H9 (cell line): Measurements from ENCODE around the gene NPIPA2. TPM values are rescaled to one million over a fixed set of nuclear protein-coding genes. Genes with fewer than 3 reads are reported as not detected.
"Not testable (repeated sequence)": the region's sequence is repeated elsewhere in the genome, so short reads cannot be mapped to it uniquely, and the experiment has no call there.

Experiments used
- DNase-seq: peaks from one replicate; pipeline ENCODE4 v3.0.0-alpha.2; 2017
- H2AFZ ChIP-seq: one replicate; pipeline ENCODE4 v1.6.1; 2013; ENCODE audit warnings: mild to moderate bottlenecking, low read length, control low read depth, moderate library complexity
- H2AK5ac ChIP-seq: 2 replicates; pipeline ENCODE4 v1.6.1; 2013; ENCODE audit warnings: low read length, control low read depth, mixed read lengths; ENCODE audit not compliant: insufficient read length
- H2BK120ac ChIP-seq: one replicate; pipeline ENCODE4 v1.6.1; 2013; ENCODE audit warnings: low read depth, mild to moderate bottlenecking, low read length, control low read depth, inconsistent platforms; ENCODE audit not compliant: poor library complexity, severe bottlenecking
- H2BK12ac ChIP-seq: 2 replicates; pipeline ENCODE4 v1.6.1; 2013; ENCODE audit warnings: low read length, control low read depth, mixed read lengths, low read depth; ENCODE audit not compliant: insufficient read length
- H2BK15ac ChIP-seq: 2 replicates; pipeline ENCODE4 v1.6.1; 2013; ENCODE audit warnings: low read depth, low read length, control low read depth
- H2BK20ac ChIP-seq: one replicate; pipeline ENCODE4 v1.6.1; 2013; ENCODE audit warnings: low read depth, mild to moderate bottlenecking, low read length, control low read depth, inconsistent platforms; ENCODE audit not compliant: poor library complexity, severe bottlenecking
- H2BK5ac ChIP-seq: 2 replicates; pipeline ENCODE4 v1.6.1; 2013; ENCODE audit warnings: low read length, control low read depth, mixed read lengths; ENCODE audit not compliant: insufficient read length
- H3K14ac ChIP-seq: 2 replicates; pipeline ENCODE4 v1.6.1; 2013; ENCODE audit warnings: low read length, control low read depth; ENCODE audit not compliant: insufficient read depth
- H3K18ac ChIP-seq: 2 replicates; pipeline ENCODE4 v1.6.1; 2013; ENCODE audit warnings: low read depth, mild to moderate bottlenecking, mixed read lengths, low read length, control low read depth; ENCODE audit not compliant: insufficient read length
- H3K23ac ChIP-seq: 2 replicates; pipeline ENCODE4 v1.6.1; 2013; ENCODE audit warnings: low read length, control low read depth, mixed read lengths, low read depth; ENCODE audit not compliant: insufficient read length
- H3K23me2 ChIP-seq: 2 replicates; pipeline ENCODE4 v1.6.1; 2013; ENCODE audit warnings: low read depth, mild to moderate bottlenecking, mixed read lengths, low read length, control low read depth; ENCODE audit not compliant: insufficient read length, poor library complexity, severe bottlenecking
- H3K27ac ChIP-seq: 2 replicates; pipeline ENCODE4 v1.5.1; 2013; ENCODE audit warnings: low read length, control low read depth, mixed read lengths, low read depth; ENCODE audit not compliant: insufficient read length
- H3K27me3 ChIP-seq: 2 replicates; pipeline ENCODE4 v1.6.1; 2013; ENCODE audit warnings: low read length, control low read depth, inconsistent platforms; ENCODE audit not compliant: insufficient read depth
- H3K4ac ChIP-seq: 2 replicates; pipeline ENCODE4 v1.6.1; 2013; ENCODE audit warnings: low read depth, mild to moderate bottlenecking, control low read depth, inconsistent platforms, low read length, moderate library complexity
- H3K4me1 ChIP-seq: 2 replicates; pipeline ENCODE4 v1.6.1; 2013; ENCODE audit warnings: low read length, control low read depth, inconsistent platforms; ENCODE audit not compliant: insufficient read depth
- H3K4me2 ChIP-seq: 2 replicates; pipeline ENCODE4 v1.6.1; 2013; ENCODE audit warnings: low read length, control low read depth, mixed read lengths; ENCODE audit not compliant: insufficient read length, insufficient read depth
- H3K56ac ChIP-seq: 2 replicates; pipeline ENCODE4 v1.6.1; 2013; ENCODE audit warnings: low read depth, mild to moderate bottlenecking, mixed read lengths, low read length, control low read depth; ENCODE audit not compliant: insufficient read length
- H3K79me1 ChIP-seq: 2 replicates; pipeline ENCODE4 v1.6.1; 2013; ENCODE audit warnings: low read depth, mild to moderate bottlenecking, moderate library complexity, low read length, control low read depth, inconsistent platforms; ENCODE audit not compliant: insufficient read depth, poor library complexity, severe bottlenecking
- H3K79me2 ChIP-seq: 2 replicates; pipeline ENCODE4 v1.6.1; 2013; ENCODE audit warnings: low read length, control low read depth, inconsistent platforms; ENCODE audit not compliant: insufficient read depth
- H3K9ac ChIP-seq: 2 replicates; pipeline ENCODE4 v1.6.1; 2013; ENCODE audit warnings: low read length, control low read depth, mixed read lengths; ENCODE audit not compliant: insufficient read length; ENCODE audit errors: extremely low read depth
- H3K9me3 ChIP-seq: one replicate; pipeline ENCODE4 v1.6.1; 2013; ENCODE audit warnings: low read depth, low read length, inconsistent platforms; ENCODE audit not compliant: control insufficient read depth
- H3T11ph ChIP-seq: one replicate; pipeline ENCODE4 v1.6.1; 2013; ENCODE audit warnings: mild to moderate bottlenecking, low read length, control low read depth, inconsistent platforms
- H4K20me1 ChIP-seq: one replicate; pipeline ENCODE4 v1.6.1; 2013; ENCODE audit not compliant: control insufficient read depth, insufficient read length, insufficient read depth
- H4K5ac ChIP-seq: 2 replicates; pipeline ENCODE4 v1.6.1; 2013; ENCODE audit warnings: low read depth, mild to moderate bottlenecking, mixed read lengths, low read length, control low read depth; ENCODE audit not compliant: insufficient read length
- H4K8ac ChIP-seq: replicated peaks from 2 replicates; pipeline ENCODE4 v1.6.1; 2013; ENCODE audit warnings: low read length, control low read depth, mixed read lengths, low read depth; ENCODE audit not compliant: insufficient read length
- H4K91ac ChIP-seq: 2 replicates; pipeline ENCODE4 v1.6.1; 2013; ENCODE audit warnings: low read depth, mild to moderate bottlenecking, moderate library complexity, mixed read lengths, low read length, control low read depth; ENCODE audit not compliant: insufficient read length
- H3K27ac Mint-ChIP-seq, 3 experiments: 2 replicates in 2 of 3; 3 replicates in 1 of 3; pipeline ENCODE4 v1.8.0; 2020 to 2021; ENCODE audit warnings: mixed read lengths in 3 of 3, mild to moderate bottlenecking in 1 of 3, moderate library complexity in 1 of 3
- H3K27me3 Mint-ChIP-seq: 2 replicates; pipeline ENCODE4 v1.8.0; 2021; ENCODE audit warnings: low read depth, mild to moderate bottlenecking, moderate library complexity, mixed read lengths
- H3K36me3 Mint-ChIP-seq, 3 experiments: 2 replicates in 2 of 3; 3 replicates in 1 of 3; pipeline ENCODE4 v1.8.0; 2020 to 2021; ENCODE audit warnings: low read depth in 3 of 3, mixed read lengths in 3 of 3; ENCODE audit not compliant: insufficient read depth in 1 of 3
- H3K4me1 Mint-ChIP-seq, 2 experiments: 2 replicates each; pipeline ENCODE4 v1.8.0; 2020; ENCODE audit warnings: mixed read lengths in 2 of 2
- H3K4me3 Mint-ChIP-seq, 2 experiments: 2 replicates in 1 of 2; 3 replicates in 1 of 2; pipeline ENCODE4 v1.8.0; 2020 to 2021; ENCODE audit warnings: mild to moderate bottlenecking in 2 of 2, mixed read lengths in 2 of 2, moderate library complexity in 1 of 2
- H3K9me3 Mint-ChIP-seq, 2 experiments: 2 replicates in 1 of 2; 3 replicates in 1 of 2; pipeline ENCODE4 v1.8.0; 2020; ENCODE audit warnings: mild to moderate bottlenecking in 2 of 2, mixed read lengths in 2 of 2, moderate library complexity in 1 of 2
- WGBS: extraction: QIAGEN DNeasy Blood & Tissue Kit; methylation state at CpG from one replicate; pipeline ENCODE4 v1.1.7; 2013; ENCODE audit warnings: missing lambda C conversion rate, low lambda C conversion rate, mixed read lengths; ENCODE audit not compliant: insufficient read length; ENCODE audit errors: extremely low coverage; 5-methylcytosine and 5-hydroxymethylcytosine counted together
- total RNA-seq: library from RNA; stranded (reverse); gene quantifications from 2 replicates; pipeline ENCODE4 v1.2.1, GENCODE V29; 2021

NPIPA2 gene
- total RNA-seq, 1 experiment from 2014 or later: 16.6 TPM

DNA sequence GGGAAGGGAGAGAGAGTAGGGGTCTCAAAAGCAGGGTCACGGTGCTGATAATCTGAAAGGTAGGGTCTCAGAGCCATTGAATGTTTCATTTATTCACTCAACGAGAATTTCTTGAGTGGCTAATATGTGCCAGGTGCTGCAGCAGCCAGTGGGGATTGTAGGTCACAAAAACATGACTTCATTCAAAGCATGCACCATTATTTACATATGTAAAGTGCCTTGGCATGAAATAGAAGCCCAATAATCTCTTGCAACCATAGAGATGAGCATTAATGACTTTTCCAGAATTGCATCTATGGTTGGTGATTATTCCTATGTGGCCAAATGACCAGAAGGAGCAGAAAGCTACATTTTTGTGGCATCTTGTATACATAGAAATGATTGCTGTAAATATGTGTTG, 55.2 kb downstream of the NPIPA2 start:
- not testable (repeated sequence) for H3K79me2 ChIP-seq, H3K56ac ChIP-seq, H3K4me2 ChIP-seq, H2BK120ac ChIP-seq, H3K27ac Mint-ChIP-seq, H3K23me2 ChIP-seq, H4K8ac ChIP-seq, H3K27ac ChIP-seq, H2AK5ac ChIP-seq, H3K23ac ChIP-seq, H3K4me1 Mint-ChIP-seq, H2BK5ac ChIP-seq, H3K4ac ChIP-seq, H2BK15ac ChIP-seq, H3K36me3 Mint-ChIP-seq, H2BK20ac ChIP-seq, H3T11ph ChIP-seq, H3K79me1 ChIP-seq, H3K14ac ChIP-seq, H3K18ac ChIP-seq, H3K27me3 ChIP-seq, H3K27me3 Mint-ChIP-seq, DNase-seq, H4K91ac ChIP-seq, H3K9me3 ChIP-seq, H3K9me3 Mint-ChIP-seq, H3K9ac ChIP-seq, H4K5ac ChIP-seq, H3K4me3 Mint-ChIP-seq, H2AFZ ChIP-seq, H3K4me1 ChIP-seq, H4K20me1 ChIP-seq, H2BK12ac ChIP-seq
- WGBS: no CpG with 5 or more reads among the region's 2 CpGs

DNA sequence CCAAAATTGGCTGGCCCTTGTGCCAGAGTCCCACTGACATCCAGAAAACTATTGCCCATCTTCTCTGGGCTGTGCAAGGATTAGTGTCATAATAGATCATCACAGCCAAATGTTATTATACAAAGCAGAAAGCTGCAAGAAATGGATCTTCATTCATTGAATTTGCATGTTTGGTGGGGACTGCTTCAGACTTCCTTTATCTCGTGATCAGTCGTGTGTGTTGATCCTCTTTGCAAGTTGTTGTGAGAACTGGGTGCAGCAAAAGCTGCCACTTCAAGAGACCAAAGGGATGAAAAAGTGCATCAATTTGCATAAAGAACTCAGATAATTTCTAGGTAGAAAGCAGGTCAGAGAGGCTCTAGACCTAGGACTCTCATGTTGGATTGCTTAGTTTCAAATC, 61.2 kb downstream of the NPIPA2 start:
- H3K4me2 ChIP-seq, H3K79me2 ChIP-seq, H3K56ac ChIP-seq, H3K18ac ChIP-seq, H3K4ac ChIP-seq, H3K4me3 Mint-ChIP-seq, H3K4me1 Mint-ChIP-seq, H3K27ac Mint-ChIP-seq, H2BK20ac ChIP-seq, H3K9ac ChIP-seq, H4K5ac ChIP-seq, H3K27me3 ChIP-seq, H3K4me1 ChIP-seq, H4K8ac ChIP-seq, H3K9me3 Mint-ChIP-seq, H3K14ac ChIP-seq, DNase-seq, H2BK5ac ChIP-seq, H2BK15ac ChIP-seq, H3K23me2 ChIP-seq, H3K9me3 ChIP-seq, H3K27ac ChIP-seq, H2AK5ac ChIP-seq, H2BK12ac ChIP-seq, H3K79me1 ChIP-seq, H2AFZ ChIP-seq, H3K27me3 Mint-ChIP-seq, H3K23ac ChIP-seq, H3K36me3 Mint-ChIP-seq, H3T11ph ChIP-seq, H4K20me1 ChIP-seq, H2BK120ac ChIP-seq, H4K91ac ChIP-seq: not testable (repeated sequence)
- no CpG with 5 or more reads among the region's 2 CpGs for WGBS
